ENCODE measurements around the gene FMNL2. TPM values are rescaled to one million over a fixed set of nuclear protein-coding genes. Genes with fewer than 3 reads are reported as not detected.

FMNL2 gene
- total and polyA plus RNA-seq, 2 of the 4 experiments (the other 2 are of a cell fraction) = 10.9 to 11.4 TPM

GRCh38 chr2:152344579-152345195 lies 9.7 kb downstream of the FMNL2 start:
- ChIA-PET CTCF (no interaction called here), POLR2A (ENCODE audit: unreplicated experiment) (no interaction called here)
- no peaks in the 10 kb centered on the region for H3K27me3 ChIP-seq (ENCODE audit: control insufficient read depth, insufficient read depth, low read length)

More at GRCh38 chr2:152344579-152345195, 9.7 kb downstream of the FMNL2 start:
- H3K9me1 ChIP-seq (ENCODE audit: insufficient read depth, low read length) = no peaks in the 10 kb centered on the region
- H3K9me3 ChIP-seq (ENCODE audit: control insufficient read depth, insufficient read depth, low read length) = no peaks in the 10 kb centered on the region
- DNase-seq (no peak), ATAC-seq (ENCODE audit: low read depth) (no peak; the same call in 1 of the 2 replicates)
- in situ Hi-C loops (cut with MboI; ENCODE audit: low sequenced_read_pairs) (no loop called here), intact Hi-C loops (cut with micrococcal nuclease) (no loop called here), dilution Hi-C loops (cut with HindIII; ENCODE audit: low sequenced_read_pairs, unreplicated experiment) (no loop called here)
- no peak overlapping the region for H3K27ac ChIP-seq (ENCODE audit: insufficient read depth, low read length)
- H3K4ac ChIP-seq (ENCODE audit: low read depth, low read length) = no peak overlapping the region
- no peak overlapping the region for H2BK5ac ChIP-seq (ENCODE audit: low read depth, low read length, poor library complexity, severe bottlenecking)
- H3K23ac ChIP-seq (ENCODE audit: low read depth, low read length) = no peak overlapping the region
- H3K56ac ChIP-seq (ENCODE audit: extremely low read depth, insufficient read depth, low read length) = no peak overlapping the region
- no peak overlapping the region for H2AFZ ChIP-seq (replicated peaks; ENCODE audit: low read length, poor library complexity)
- no peaks in the 10 kb centered on the region for H3K36me3 ChIP-seq (ENCODE audit: control insufficient read depth, insufficient read depth, low read length)
- peaks cover 37 to 41% of the 10 kb centered on the region in 2 experiments for H3K79me1 ChIP-seq (ENCODE audit: low read depth in 1 of 2, low read length in 2 of 2)
- no peak overlapping the region for H3K4me2 ChIP-seq (ENCODE audit: low read depth, low read length)
- peaks cover 13% of the 10 kb centered on the region for H4K20me1 ChIP-seq (ENCODE audit: insufficient read depth, low read length)
- no peaks in the 10 kb centered on the region for H3K4me1 ChIP-seq (ENCODE audit: control insufficient read depth, insufficient read depth, low read length)
- no TSS peak for BruUV-seq (replicated peaks)
- H3K4me3 ChIP-seq (ENCODE audit: insufficient read depth, low read depth, low read length) = no peak overlapping the region
- no peak overlapping the region for H3K18ac ChIP-seq (ENCODE audit: low read depth, low read length)
- no peak overlapping the region for H4K91ac ChIP-seq (ENCODE audit: insufficient read depth, low read depth, low read length)
- H2AK5ac ChIP-seq (ENCODE audit: low read depth, low read length) = no peak overlapping the region
- no peak overlapping the region for H3K9ac ChIP-seq (ENCODE audit: low read depth, low read length)
- TF ChIP-seq ELK1 (IDR thresholded peaks at IDR 0.05; ENCODE audit: borderline replicate concordance, low read depth, low read length) = no peak
- no peak for TF ChIP-seq POLR2A (IDR thresholded peaks at IDR 0.05; ENCODE audit: low read depth, low read length)
- no peak for TF ChIP-seq RFX5 (IDR thresholded peaks at IDR 0.05; ENCODE audit: low read depth, low read length)
- no peak for TF ChIP-seq CHD1 (IDR thresholded peaks at IDR 0.05; ENCODE audit: low read depth, low read length)
- TF ChIP-seq CTCF (conservative IDR thresholded peaks at IDR 0.05; ENCODE audit: low read depth, low read length) = no peak
- TF ChIP-seq SMC3 (IDR thresholded peaks at IDR 0.05; ENCODE audit: low read depth, low read length) = no peak
- no peak overlapping the region for H4K8ac ChIP-seq (ENCODE audit: low read depth in 2 of 2, low read length in 2 of 2)
- H2BK120ac ChIP-seq (ENCODE audit: low read depth, low read length) = no peak overlapping the region
- no peak overlapping the region for H2AK9ac ChIP-seq (replicated peaks; ENCODE audit: low read depth, low read length, poor library complexity)
- H4K5ac ChIP-seq (ENCODE audit: low read depth, low read length) = no peak overlapping the region
- H2BK20ac ChIP-seq (ENCODE audit: low read depth, low read length) = no peak overlapping the region
- no peak overlapping the region for H3K14ac ChIP-seq (replicated peaks; ENCODE audit: low read depth, low read length)
- H2BK15ac ChIP-seq (ENCODE audit: low read depth, low read length) = no peak overlapping the region

Data from IMR-90 (cell line).